Measurements from ENCODE around the gene RAD9B.

RAD9B gene

DNA sequence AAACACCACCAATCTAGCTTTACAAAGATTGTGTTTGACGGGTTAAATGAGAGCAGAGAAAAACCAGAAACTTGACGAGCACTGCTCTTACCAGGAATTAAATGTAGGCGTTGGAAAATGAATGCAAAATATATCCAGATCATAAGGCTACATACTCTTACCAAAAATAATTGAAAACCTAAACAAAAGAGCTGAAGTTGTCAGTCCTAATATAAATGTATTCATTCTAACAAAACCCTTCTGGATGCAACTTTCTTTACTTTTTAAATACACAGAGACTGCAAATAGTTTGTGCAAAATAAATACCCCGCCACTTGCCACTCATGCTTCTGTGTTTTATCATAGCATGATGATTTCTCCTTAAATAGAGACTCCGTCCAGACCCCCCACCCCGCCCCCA lies 32.7 kb downstream of the RAD9B start:
- TF ChIP-seq CTCF (IDR thresholded peaks at IDR 0.05; ENCODE audit: poor library complexity, severe bottlenecking) = no peak
- no peaks in the 10 kb centered on the region for H3K27me3 ChIP-seq (ENCODE audit: insufficient read depth, poor library complexity, severe bottlenecking)
- H3K4me1 ChIP-seq (ENCODE audit: insufficient read depth, poor library complexity, severe bottlenecking) = peaks cover 59% of the 10 kb centered on the region
- H3K9me3 ChIP-seq (ENCODE audit: severe bottlenecking) = no peaks in the 10 kb centered on the region
- DNase-seq (ENCODE audit: low spot score) (no peak), ATAC-seq (ENCODE audit: low read depth) (no peak)
- H3K36me3 ChIP-seq (ENCODE audit: low read depth) = peaks cover 73% of the 10 kb centered on the region
- H3K27ac ChIP-seq (ENCODE audit: poor library complexity, severe bottlenecking) = no peak overlapping the region
- no peak overlapping the region for H3K4me3 ChIP-seq (ENCODE audit: severe bottlenecking)

GRCh38 chr12:110536834-110537604 lies 34.9 kb downstream of the RAD9B start:
- Histone ChIP-seq H3K27ac (ENCODE audit: poor library complexity, severe bottlenecking) (peak overlapping the region; percentile 100), H3K36me3 (ENCODE audit: low read depth) (peaks cover 67% of the 10 kb centered on the region), H3K4me3 (ENCODE audit: severe bottlenecking) (no peak overlapping the region), H3K27me3 (ENCODE audit: insufficient read depth, poor library complexity, severe bottlenecking) (no peaks in the 10 kb centered on the region), H3K4me1 (ENCODE audit: insufficient read depth, poor library complexity, severe bottlenecking) (peaks cover 63% of the 10 kb centered on the region), H3K9me3 (ENCODE audit: severe bottlenecking) (no peaks in the 10 kb centered on the region)
- DNase-seq (ENCODE audit: low spot score) (no peak), ATAC-seq (ENCODE audit: low read depth) (no peak)
- TF ChIP-seq CTCF (IDR thresholded peaks at IDR 0.05; ENCODE audit: poor library complexity, severe bottlenecking) = no peak

GRCh38 chr12:110537605-110538409 lies 35.7 kb downstream of the RAD9B start:
- DNase-seq (ENCODE audit: low spot score) = peak; percentile 89
- H3K4me3 ChIP-seq (ENCODE audit: severe bottlenecking) = no peak overlapping the region
- H3K9me3 ChIP-seq (ENCODE audit: severe bottlenecking) = no peaks in the 10 kb centered on the region
- no peak for TF ChIP-seq CTCF (IDR thresholded peaks at IDR 0.05; ENCODE audit: poor library complexity, severe bottlenecking)
- no peaks in the 10 kb centered on the region for H3K27me3 ChIP-seq (ENCODE audit: insufficient read depth, poor library complexity, severe bottlenecking)
- peak overlapping the region; percentile 100 for H3K27ac ChIP-seq (ENCODE audit: poor library complexity, severe bottlenecking)
- peak; percentile 95 for ATAC-seq (ENCODE audit: low read depth)
- peaks cover 68% of the 10 kb centered on the region for H3K36me3 ChIP-seq (ENCODE audit: low read depth)
- H3K4me1 ChIP-seq (ENCODE audit: insufficient read depth, poor library complexity, severe bottlenecking) = peaks cover 57% of the 10 kb centered on the region

- no peak for TF ChIP-seq CTCF (IDR thresholded peaks at IDR 0.05; ENCODE audit: poor library complexity, severe bottlenecking)
- DNase-seq (ENCODE audit: low spot score) (no peak), ATAC-seq (ENCODE audit: low read depth) (no peak)
- Histone ChIP-seq H3K36me3 (ENCODE audit: low read depth) (peaks cover 61% of the 10 kb centered on the region), H3K4me3 (ENCODE audit: severe bottlenecking) (no peak overlapping the region), H3K27ac (ENCODE audit: poor library complexity, severe bottlenecking) (peak overlapping the region; percentile 100), H3K4me1 (ENCODE audit: insufficient read depth, poor library complexity, severe bottlenecking) (peaks cover 55% of the 10 kb centered on the region), H3K9me3 (ENCODE audit: severe bottlenecking) (no peaks in the 10 kb centered on the region), H3K27me3 (ENCODE audit: insufficient read depth, poor library complexity, severe bottlenecking) (no peaks in the 10 kb centered on the region)
Observed at GRCh38 chr12:110538869-110539622, 36.9 kb downstream of the RAD9B start.
